B cell (primary cell): Measurements from ENCODE around the gene MRO.

ENCODE experiments used
- CTCF ChIP-seq: fragments of 200-600 bp; IDR thresholded peaks from one replicate; pipeline ENCODE4 v1.8.0; 2022; ENCODE audit warnings: antibody characterized with exemption, mild to moderate bottlenecking
- EZH2 ChIP-seq: IDR thresholded peaks from 2 replicates; pipeline ENCODE4 v1.6.1; 2012; ENCODE audit warnings: borderline replicate concordance, low read depth, mild to moderate bottlenecking, moderate library complexity, low read length; ENCODE audit not compliant: insufficient read depth, poor library complexity, severe bottlenecking

GRCh38 chr18:50796495-50796894, 23.3 kb downstream of the MRO start:
- TF ChIP-seq CTCF, result no peak
- TF ChIP-seq EZH2, result no peak
